ENCODE data around the gene C13orf46. TPM values are rescaled to one million over a fixed set of nuclear protein-coding genes. Genes with fewer than 3 reads are reported as not detected.

C13orf46 gene
- total RNA-seq, 1 donor from 2014 or later = not detected

- H3K36me3 Mint-ChIP-seq = no peaks in the 10 kb centered on the region
- no peak overlapping the region for H3K27ac Mint-ChIP-seq
- DNase-seq (ENCODE audit: low spot score) = no peak
- Histone ChIP-seq H4K20me1 (ENCODE audit: low read depth) (no peaks in the 10 kb centered on the region), H3K4me1 (no peaks in the 10 kb centered on the region), H3K36me3 (no peaks in the 10 kb centered on the region), H3K4me3 (no peak overlapping the region), H3K9me3 (ENCODE audit: low read depth) (no peaks in the 10 kb centered on the region), H3K79me2 (ENCODE audit: low read depth) (no peaks in the 10 kb centered on the region), H2AFZ (replicated peaks) (no peak overlapping the region), H3K27ac (no peak overlapping the region), H3K9ac (no peak overlapping the region), H3F3A (ENCODE audit: low read depth) (no peaks in the 10 kb centered on the region), H3K27me3 (no peaks in the 10 kb centered on the region), H3K4me2 (no peak overlapping the region)
- peaks cover 5% of the 10 kb centered on the region for H3K4me1 Mint-ChIP-seq
- TF ChIP-seq EZH2 (IDR thresholded peaks at IDR 0.05) (no peak), EZH2phosphoT487 (IDR thresholded peaks at IDR 0.05) (no peak), CTCF (IDR thresholded peaks at IDR 0.05) (no peak)
- H3K9me3 Mint-ChIP-seq = peaks cover 26% of the 10 kb centered on the region
- H3K27me3 Mint-ChIP-seq (ENCODE audit: insufficient read depth, low read depth) = peaks cover 16% of the 10 kb centered on the region
- H3K4me3 Mint-ChIP-seq = no peak overlapping the region
Observed at GRCh38 chr13:113918580-113918979, 55.3 kb downstream of the C13orf46 start.

GRCh38 chr13:113917594-113918371, 56.1 kb downstream of the C13orf46 start:
- Histone ChIP-seq H3K27ac (no peak overlapping the region), H3K4me2 (no peak overlapping the region), H3K9me3 (ENCODE audit: low read depth) (no peaks in the 10 kb centered on the region), H3K9ac (no peak overlapping the region), H3K36me3 (no peaks in the 10 kb centered on the region), H2AFZ (replicated peaks) (no peak overlapping the region), H3K4me3 (no peak overlapping the region), H3K4me1 (no peaks in the 10 kb centered on the region), H3K79me2 (ENCODE audit: low read depth) (no peaks in the 10 kb centered on the region), H3K27me3 (no peaks in the 10 kb centered on the region), H3F3A (ENCODE audit: low read depth) (no peaks in the 10 kb centered on the region), H4K20me1 (ENCODE audit: low read depth) (no peaks in the 10 kb centered on the region)
- Mint-ChIP-seq H3K4me3 (no peak overlapping the region), H3K36me3 (no peaks in the 10 kb centered on the region), H3K9me3 (peaks cover 25% of the 10 kb centered on the region), H3K27me3 (ENCODE audit: insufficient read depth, low read depth) (peaks cover 16% of the 10 kb centered on the region), H3K4me1 (peaks cover 5% of the 10 kb centered on the region), H3K27ac (no peak overlapping the region)
- no peak for TF ChIP-seq CTCF (IDR thresholded peaks at IDR 0.05)
- no peak for TF ChIP-seq EZH2phosphoT487 (IDR thresholded peaks at IDR 0.05)
- no peak for TF ChIP-seq EZH2 (IDR thresholded peaks at IDR 0.05)
- DNase-seq (ENCODE audit: low spot score) = no peak

- H3K4me3 Mint-ChIP-seq = no peak overlapping the region
- H3K27me3 Mint-ChIP-seq (ENCODE audit: insufficient read depth, low read depth) = peaks cover 11% of the 10 kb centered on the region
- no peaks in the 10 kb centered on the region for H3K36me3 Mint-ChIP-seq
- no peak for DNase-seq (ENCODE audit: low spot score)
- H3K36me3 ChIP-seq = no peaks in the 10 kb centered on the region
- no peak overlapping the region for H3K27ac Mint-ChIP-seq
- no peaks in the 10 kb centered on the region for H3F3A ChIP-seq (ENCODE audit: low read depth)
- no peaks in the 10 kb centered on the region for H3K4me1 ChIP-seq
- peaks cover 25% of the 10 kb centered on the region for H3K9me3 Mint-ChIP-seq
- H3K4me2 ChIP-seq = no peak overlapping the region
- no peaks in the 10 kb centered on the region for H3K79me2 ChIP-seq (ENCODE audit: low read depth)
- no peak overlapping the region for H3K4me3 ChIP-seq
- H4K20me1 ChIP-seq (ENCODE audit: low read depth) = no peaks in the 10 kb centered on the region
- H2AFZ ChIP-seq (replicated peaks) = no peak overlapping the region
- no peak overlapping the region for H3K27ac ChIP-seq
- H3K9me3 ChIP-seq (ENCODE audit: low read depth) = no peaks in the 10 kb centered on the region
- H3K4me1 Mint-ChIP-seq = peaks cover 5% of the 10 kb centered on the region
- no peaks in the 10 kb centered on the region for H3K27me3 ChIP-seq
- TF ChIP-seq EZH2 (IDR thresholded peaks at IDR 0.05) = no peak
- no peak for TF ChIP-seq EZH2phosphoT487 (IDR thresholded peaks at IDR 0.05)
- no peak for TF ChIP-seq CTCF (IDR thresholded peaks at IDR 0.05)
- H3K9ac ChIP-seq = no peak overlapping the region
Observed at GRCh38 chr13:113917096-113917495, 56.8 kb downstream of the C13orf46 start.
